Measurements from ENCODE around the gene BDKRB2.

BDKRB2 gene

GRCh38 chr14:96270565-96271420 lies 66.2 kb downstream of the BDKRB2 start:
- no peak for DNase-seq (ENCODE audit: low read depth in 2 of 2)

GRCh38 chr14:96271421-96271762 lies 66.8 kb downstream of the BDKRB2 start:
- DNase-seq (ENCODE audit: low read depth in 2 of 2) = no peak

GRCh38 chr14:96272777-96273473 lies 68.3 kb downstream of the BDKRB2 start:
- DNase-seq (ENCODE audit: low read depth in 2 of 2) = no peak

GRCh38 chr14:96273629-96274028 lies 69.0 kb downstream of the BDKRB2 start:
- no peak for DNase-seq (ENCODE audit: low read depth in 2 of 2)

- DNase-seq (ENCODE audit: low read depth in 2 of 2) = no peak
These were observed 69.5 kb downstream of the BDKRB2 start for GRCh38 chr14:96274122-96274521.

- DNase-seq (ENCODE audit: low read depth in 2 of 2) = peak; percentile 80 to 82
These were observed 69.9 kb downstream of the BDKRB2 start for GRCh38 chr14:96274543-96274942.

GRCh38 chr14:96275177-96276112 lies 70.8 kb downstream of the BDKRB2 start:
- DNase-seq (ENCODE audit: low read depth in 2 of 2) = peak in 1 of 2 experiments; percentile 45

- DNase-seq (ENCODE audit: low read depth in 2 of 2) = no peak
These were observed 73.3 kb downstream of the BDKRB2 start for GRCh38 chr14:96277890-96278289.

GRCh38 chr14:96279564-96279963 lies 74.9 kb downstream of the BDKRB2 start:
- no peak for DNase-seq (ENCODE audit: low read depth in 2 of 2)

GRCh38 chr14:96280104-96280503 lies 75.5 kb downstream of the BDKRB2 start:
- DNase-seq (ENCODE audit: low read depth in 2 of 2) = no peak

GRCh38 chr14:96281486-96281885 lies 76.8 kb downstream of the BDKRB2 start:
- no peak for DNase-seq (ENCODE audit: low read depth in 2 of 2)

GRCh38 chr14:96284008-96284407 lies 79.4 kb downstream of the BDKRB2 start:
- no peak for DNase-seq (ENCODE audit: low read depth in 2 of 2)

- DNase-seq (ENCODE audit: low read depth in 2 of 2) = no peak
These were observed 79.8 kb downstream of the BDKRB2 start for GRCh38 chr14:96284430-96284829.

- no peak for DNase-seq (ENCODE audit: low read depth in 2 of 2)
These were observed 81.0 kb downstream of the BDKRB2 start for GRCh38 chr14:96285667-96286066.

- no peak for DNase-seq (ENCODE audit: low read depth in 2 of 2)
These were observed 81.6 kb downstream of the BDKRB2 start for GRCh38 chr14:96286251-96286650.

- no peak for DNase-seq (ENCODE audit: low read depth in 2 of 2)
These were observed 83.2 kb downstream of the BDKRB2 start for GRCh38 chr14:96287856-96288255.
